Measurements from ENCODE around the gene TNS3. TPM values are rescaled to one million over a fixed set of nuclear protein-coding genes. Genes with fewer than 3 reads are reported as not detected.
A peak's percentile ranks its signal among the peaks of the same experiment; 100 is the strongest.

TNS3 gene
- total and polyA plus RNA-seq, 2 of the 13 experiments (the other 11 are each of a cell fraction or from before 2014, with no cell fraction given) = 52.9 to 55.7 TPM

DNA sequence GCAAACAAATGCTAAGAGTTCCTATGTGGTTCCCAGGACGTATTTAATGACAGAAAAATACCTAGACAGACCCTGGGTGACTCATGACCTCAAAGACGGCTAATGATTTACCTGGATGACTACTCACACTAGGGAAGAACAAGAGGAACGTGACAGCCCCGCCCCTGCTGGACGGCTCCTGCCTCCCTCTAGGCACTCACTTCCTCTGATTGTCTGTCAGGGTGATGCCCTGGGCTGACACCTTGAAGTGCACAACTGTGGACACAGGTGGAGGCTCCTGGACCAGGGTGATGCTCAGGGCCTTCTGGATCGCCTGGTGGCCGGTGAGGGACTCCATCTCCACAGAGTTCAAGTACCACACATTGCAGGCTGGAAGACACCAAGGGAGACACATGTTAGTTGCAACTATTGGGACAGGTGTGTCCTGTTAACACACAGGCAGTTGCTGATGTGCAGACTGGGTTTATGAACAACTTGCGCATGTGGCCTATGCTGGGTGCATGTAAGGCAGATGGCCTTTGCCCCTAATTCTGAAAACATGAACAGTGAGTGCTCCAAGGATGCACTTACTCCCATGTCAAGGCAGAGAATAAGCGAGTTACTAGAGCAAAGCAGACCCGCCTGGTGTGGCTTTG, 298.3 kb downstream of the TNS3 start (continued):
- no peak for TF ChIP-seq THYN1 (CRISPR knock-in tag; IDR thresholded peaks at IDR 0.05; ENCODE audit: borderline replicate concordance, low read depth)
- TF ChIP-seq ZNF501 (CRISPR knock-in tag; IDR thresholded peaks at IDR 0.05) = no peak
- no peak for TF ChIP-seq NCOA5 (CRISPR knock-in tag; IDR thresholded peaks at IDR 0.05)
- TF ChIP-seq REPIN1 (CRISPR knock-in tag; IDR thresholded peaks at IDR 0.05; ENCODE audit: borderline replicate concordance, low read depth) = no peak
- peak; percentile 57 for TF ChIP-seq ZNF687 (CRISPR knock-in tag; IDR thresholded peaks at IDR 0.05)
- peak; percentile 64; the same call in 1 of the 2 replicates for TF ChIP-seq ETV5 (CRISPR knock-in tag; IDR thresholded peaks at IDR 0.05; ENCODE audit: borderline replicate concordance)
- peak; percentile 48; the same call in 1 of the 2 replicates for TF ChIP-seq SOX13 (IDR thresholded peaks at IDR 0.05)
- TF ChIP-seq SOX13 (CRISPR knock-in tag; conservative IDR thresholded peaks at IDR 0.05 in 1 of 2, IDR thresholded peaks at IDR 0.05 in 1 of 2) = peak in 1 of 2 experiments; percentile 90; a peak in 2 of 4 replicates
- no peak for TF ChIP-seq HES4 (CRISPR knock-in tag; IDR thresholded peaks at IDR 0.05; ENCODE audit: borderline replicate concordance)
- no peak for TF ChIP-seq ZMYM3 (CRISPR knock-in tag; IDR thresholded peaks at IDR 0.05)
- TF ChIP-seq ERF (CRISPR knock-in tag; IDR thresholded peaks at IDR 0.05) = no peak
- TF ChIP-seq, protein P1, sequence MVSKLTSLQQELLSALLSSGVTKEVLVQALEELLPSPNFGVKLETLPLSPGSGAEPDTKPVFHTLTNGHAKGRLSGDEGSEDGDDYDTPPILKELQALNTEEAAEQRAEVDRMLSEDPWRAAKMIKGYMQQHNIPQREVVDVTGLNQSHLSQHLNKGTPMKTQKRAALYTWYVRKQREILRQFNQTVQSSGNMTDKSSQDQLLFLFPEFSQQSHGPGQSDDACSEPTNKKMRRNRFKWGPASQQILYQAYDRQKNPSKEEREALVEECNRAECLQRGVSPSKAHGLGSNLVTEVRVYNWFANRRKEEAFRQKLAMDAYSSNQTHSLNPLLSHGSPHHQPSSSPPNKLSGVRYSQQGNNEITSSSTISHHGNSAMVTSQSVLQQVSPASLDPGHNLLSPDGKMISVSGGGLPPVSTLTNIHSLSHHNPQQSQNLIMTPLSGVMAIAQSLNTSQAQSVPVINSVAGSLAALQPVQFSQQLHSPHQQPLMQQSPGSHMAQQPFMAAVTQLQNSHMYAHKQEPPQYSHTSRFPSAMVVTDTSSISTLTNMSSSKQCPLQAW (CRISPR knock-in tag; IDR thresholded peaks at IDR 0.05) = peak; percentile 78
- peak; percentile 37; the same call in 1 of the 2 replicates for TF ChIP-seq RERE (CRISPR knock-in tag; IDR thresholded peaks at IDR 0.05; ENCODE audit: low read depth)
- TF ChIP-seq, protein P2, sequence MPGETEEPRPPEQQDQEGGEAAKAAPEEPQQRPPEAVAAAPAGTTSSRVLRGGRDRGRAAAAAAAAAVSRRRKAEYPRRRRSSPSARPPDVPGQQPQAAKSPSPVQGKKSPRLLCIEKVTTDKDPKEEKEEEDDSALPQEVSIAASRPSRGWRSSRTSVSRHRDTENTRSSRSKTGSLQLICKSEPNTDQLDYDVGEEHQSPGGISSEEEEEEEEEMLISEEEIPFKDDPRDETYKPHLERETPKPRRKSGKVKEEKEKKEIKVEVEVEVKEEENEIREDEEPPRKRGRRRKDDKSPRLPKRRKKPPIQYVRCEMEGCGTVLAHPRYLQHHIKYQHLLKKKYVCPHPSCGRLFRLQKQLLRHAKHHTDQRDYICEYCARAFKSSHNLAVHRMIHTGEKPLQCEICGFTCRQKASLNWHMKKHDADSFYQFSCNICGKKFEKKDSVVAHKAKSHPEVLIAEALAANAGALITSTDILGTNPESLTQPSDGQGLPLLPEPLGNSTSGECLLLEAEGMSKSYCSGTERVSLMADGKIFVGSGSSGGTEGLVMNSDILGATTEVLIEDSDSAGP (CRISPR knock-in tag; IDR thresholded peaks at IDR 0.05; ENCODE audit: borderline replicate concordance) = 0 out of 2 replicates have a peak, but pooled peaks have one; percentile 19
- no peak for TF ChIP-seq SRSF1 (optimal IDR thresholded peaks at IDR 0.05; ENCODE audit: low read depth, low read length)

Data from HepG2 (cell line).